HEK293T (cell line): ENCODE results near the gene RPL35.

Experiments
- CTCF ChIA-PET: fragments of 350-600 bp; formaldehyde crosslinking; extraction: SDS; loops from one replicate; lab custom pipeline; 2021; ENCODE audit warnings: antibody characterized with exemption, inconsistent platforms; lab: Yijun Ruan, JAX
- POLR2A ChIA-PET: fragments of 350-600 bp; formaldehyde crosslinking; extraction: SDS; loops from one replicate; lab custom pipeline; 2020; ENCODE audit warnings: antibody characterized with exemption, inconsistent platforms; lab: Yijun Ruan, JAX
- DNase-seq: peaks from one replicate; pipeline ENCODE4 v3.0.0; 2012; ENCODE audit warnings: mixed read lengths; ENCODE audit errors: extremely low spot score
- ARNT ChIP-seq: fragments of 450-650 bp; IDR thresholded peaks from 2 replicates; pipeline ENCODE4 v1.6.1; 2017; ENCODE audit warnings: mild to moderate bottlenecking
- BHLHE40 ChIP-seq: fragments of 450-650 bp; IDR thresholded peaks from 2 replicates; pipeline ENCODE4 v1.6.1; 2016; ENCODE audit warnings: mild to moderate bottlenecking, moderate library complexity, borderline replicate concordance
- ELF4 ChIP-seq: fragments of 450-650 bp; IDR thresholded peaks from 2 replicates; pipeline ENCODE4 v1.6.1; 2017; ENCODE audit warnings: antibody characterized with exemption
- FOXA1 ChIP-seq: fragments of 450-650 bp; IDR thresholded peaks from 2 replicates; pipeline ENCODE4 v1.6.1; 2016; ENCODE audit warnings: mild to moderate bottlenecking
- FOXK2 ChIP-seq: fragments of 450-650 bp; IDR thresholded peaks from 2 replicates; pipeline ENCODE4 v1.6.1; 2016; ENCODE audit warnings: mild to moderate bottlenecking
- FOXM1 ChIP-seq: fragments of 450-650 bp; IDR thresholded peaks from 2 replicates; pipeline ENCODE4 v1.6.1; 2017; ENCODE audit warnings: mild to moderate bottlenecking, borderline replicate concordance
- HDGF ChIP-seq: fragments of 450-650 bp; IDR thresholded peaks from 2 replicates; pipeline ENCODE4 v1.6.1; 2017; ENCODE audit warnings: antibody characterized with exemption, borderline replicate concordance
- L3MBTL2 ChIP-seq: fragments of 450-650 bp; conservative IDR thresholded peaks from 2 replicates; pipeline ENCODE4 v1.6.1; 2016; ENCODE audit warnings: mild to moderate bottlenecking
- LEF1 ChIP-seq: fragments of 450-650 bp; IDR thresholded peaks from 2 replicates; pipeline ENCODE4 v1.6.1; 2017; ENCODE audit warnings: mild to moderate bottlenecking, borderline replicate concordance
- NFRKB ChIP-seq: fragments of 450-650 bp; IDR thresholded peaks from 2 replicates; pipeline ENCODE4 v1.6.1; 2016; ENCODE audit warnings: mild to moderate bottlenecking, moderate library complexity
- PKNOX1 ChIP-seq: fragments of 450-650 bp; IDR thresholded peaks from 2 replicates; pipeline ENCODE4 v1.6.1; 2016
- SP1 ChIP-seq: fragments of 450-650 bp; IDR thresholded peaks from 2 replicates; pipeline ENCODE4 v1.6.1; 2017
- SUZ12 ChIP-seq: fragments of 450-650 bp; IDR thresholded peaks from 2 replicates; pipeline ENCODE4 v1.6.1; 2016; ENCODE audit warnings: mild to moderate bottlenecking
- TARDBP ChIP-seq: fragments of 450-650 bp; IDR thresholded peaks from 2 replicates; pipeline ENCODE4 v1.6.1; 2016
- ZNF384 ChIP-seq: fragments of 450-650 bp; IDR thresholded peaks from 2 replicates; pipeline ENCODE4 v1.6.1; 2016

Gene RPL35

GRCh38 chr9:124861342-124862229 is at the start of gene RPL35, which contains the start of gene ARPC5L:
Gene RPL35 (minus strand): TSS chr9:124861957. CDS start chr9:124861912, 45 bp downstream.
Gene ARPC5L (plus strand): TSS chr9:124862130. CDS start chr9:124869291, 7,161 bp downstream.
- CTCF ChIA-PET: interaction anchor here (0.9 to 1.8 kb wide), 4 partner anchors 8 to 90 kb away, joined by 3 to 5 read pairs (median 4); partner anchors contain the start of gene WDR38
- TF ChIP-seq PKNOX1: no peak
- TF ChIP-seq L3MBTL2: peak; percentile 55
- TF ChIP-seq ELF4: peak; percentile 90
- POLR2A ChIA-PET: interaction anchor here (0.7 to 2.8 kb wide), 20 partner anchors 9 to 380 kb away, joined by 3 to 29 read pairs (median 4); partner anchors contain the start of genes HSPA5, NR6A1, SCAI and WDR38
- DNase-seq: peak; percentile 96

GRCh38 chr9:124908098-124908497 is 46.3 kb upstream of the RPL35 start:
- TF ChIP-seq FOXA1 (no peak), L3MBTL2 (no peak), SUZ12 (no peak), ARNT (no peak), TARDBP (no peak), ZNF384 (no peak), PKNOX1 (no peak), NFRKB (no peak), FOXK2 (no peak), FOXM1 (no peak), SP1 (no peak), HDGF (no peak), ELF4 (no peak)

DNA sequence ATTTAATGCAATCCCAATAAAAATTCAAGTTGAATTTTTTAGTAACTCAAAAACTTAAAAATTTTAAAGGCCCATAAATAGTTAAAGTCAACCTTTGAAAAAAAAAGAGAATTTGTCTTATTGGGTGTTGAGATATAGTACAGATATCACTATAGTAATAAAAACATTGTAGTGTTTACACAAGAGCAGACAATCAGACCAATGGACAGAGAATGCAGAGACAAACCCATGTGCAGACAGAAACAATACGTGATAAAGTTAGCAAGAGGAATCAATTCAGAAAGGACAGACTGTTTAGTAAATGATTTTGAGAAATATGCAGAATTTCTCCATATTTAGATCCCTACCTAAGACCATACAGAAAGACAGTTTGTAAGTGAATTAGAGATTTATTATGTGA is 45.2 kb upstream of the RPL35 start:
- TF ChIP-seq SUZ12 (no peak), BHLHE40 (no peak)
- ChIA-PET POLR2A (no interaction called here), CTCF (no interaction called here)
- DNase-seq: no peak

More at GRCh38 chr9:124908098-124908497, 46.3 kb upstream of the RPL35 start:
- DNase-seq: no peak
- POLR2A ChIA-PET: no interaction called here
- CTCF ChIA-PET: no interaction called here

DNA sequence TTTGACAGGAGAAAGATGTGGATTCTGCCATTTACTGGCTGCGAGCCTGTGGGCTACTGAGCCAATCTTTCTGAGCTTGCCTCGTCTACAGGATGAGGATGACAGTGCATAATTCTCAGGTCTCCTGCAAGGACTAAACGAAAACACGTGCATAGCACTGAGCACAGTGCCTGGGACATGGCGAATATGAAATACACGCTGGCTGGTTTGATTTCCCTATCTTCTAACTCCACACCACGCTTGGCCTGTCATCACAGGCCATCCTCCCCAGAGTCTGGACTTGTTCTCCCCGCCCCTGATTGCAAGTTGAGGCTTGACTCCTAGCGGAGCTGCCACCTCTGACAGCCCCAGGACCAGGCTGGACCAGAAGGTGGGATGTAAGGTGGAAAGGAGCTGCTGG is 38.1 kb upstream of the RPL35 start:
- no peak for TF ChIP-seq PKNOX1
- no peak for TF ChIP-seq SUZ12
- TF ChIP-seq FOXA1: no peak
- TF ChIP-seq BHLHE40: no peak
- no peak for TF ChIP-seq TARDBP
- no peak for TF ChIP-seq NFRKB
- no peak for TF ChIP-seq ELF4
- no peak for TF ChIP-seq LEF1
- no peak for TF ChIP-seq ARNT
- TF ChIP-seq ZNF384: no peak
- TF ChIP-seq SP1: no peak
- TF ChIP-seq L3MBTL2: no peak
- TF ChIP-seq FOXM1: no peak
- ChIA-PET CTCF (no interaction called here), POLR2A (no interaction called here)
- no peak for DNase-seq

- ChIA-PET CTCF (no interaction called here), POLR2A (interaction anchor here (0.7 kb wide), 1 partner anchor 343 kb away, joined by 3 read pairs; the partner anchor contains the start of gene HSPA5)
- DNase-seq: no peak
- no peak for TF ChIP-seq NFRKB
- no peak for TF ChIP-seq ZNF384
Observed at GRCh38 chr9:124897570-124898460, 36.1 kb upstream of the RPL35 start.

- ChIA-PET CTCF (interaction anchor here (1.2 kb wide), 1 partner anchor 115 kb away, joined by 3 read pairs; no protein-coding TSS in a partner anchor), POLR2A (no interaction called here)
- TF ChIP-seq FOXM1 (no peak), NFRKB (no peak), FOXK2 (no peak), FOXA1 (no peak), BHLHE40 (no peak)
- peak; percentile 18 for DNase-seq
Observed at GRCh38 chr9:124894741-124895170, 33.0 kb upstream of the RPL35 start.
